GM12878 (cell line): ENCODE data around the gene SMPD3. TPM values are rescaled to one million over a fixed set of nuclear protein-coding genes. Genes with fewer than 3 reads are reported as not detected.

Source experiments
- ATAC-seq: fragments of 200-7000 bp; cut with Tn5 transposase; 3 replicates; pipeline ENCODE4 v1.9.1; 2020; ENCODE audit warnings: mild to moderate bottlenecking, moderate library complexity
- BruUV-seq: library from RNA; stranded (reverse); fragments of 400-500 nt; replicated peaks from 2 replicates; lab custom pipeline; 2021; lab: Mats Ljungman, UMichigan
- CTCF ChIA-PET: fragments of 300-600 bp; sonication (Branson Sonifier 250); formaldehyde crosslinking; extraction: SDS; loops from one replicate; lab custom pipeline; 2021; ENCODE audit warnings: inconsistent platforms; lab: Yijun Ruan, JAX
- POLR2A ChIA-PET: fragments of 350-600 bp; formaldehyde crosslinking; extraction: SDS; loops from one replicate; lab custom pipeline; 2021; ENCODE audit warnings: inconsistent platforms; lab: Charles Lee
- RAD21 ChIA-PET: fragments of 300-600 bp; sonication (Branson Sonifier 250); formaldehyde crosslinking; loops from one replicate; lab custom pipeline; 2023; ENCODE audit warnings: antibody characterized with exemption; ENCODE audit not compliant: unreplicated experiment; lab: Charles Lee
- SMC1A ChIA-PET: fragments of 300-600 bp; sonication (Branson Sonifier 250); formaldehyde crosslinking; loops from one replicate; lab custom pipeline; 2023; ENCODE audit not compliant: unreplicated experiment, uncharacterized antibody; lab: Charles Lee
- DNase-seq: peaks from one replicate; pipeline ENCODE4 v3.0.0-alpha.2; 2011; ENCODE audit warnings: low read depth, low spot score
- FAIRE-seq: peaks from 3 replicates; lab custom pipeline; 2011; peaks lifted over from hg19 to GRCh38; lab: Jason Lieb, UNC
- H2AFZ ChIP-seq: 2 replicates; pipeline ENCODE4 v1.6.0; 2011; ENCODE audit warnings: low read depth, low read length, control low read depth; ENCODE audit not compliant: control insufficient read depth
- H3K27ac ChIP-seq: 2 replicates; pipeline ENCODE4 v1.5.1; 2011; ENCODE audit warnings: control low read depth; ENCODE audit not compliant: control insufficient read depth, insufficient read depth
- H3K27me3 ChIP-seq, 2 experiments: replicated peaks in 1 of 2; 2 replicates each; pipeline versions ENCODE4 v1.6.0 to v1.6.1; 2011; ENCODE audit warnings: low read length in 1 of 2; ENCODE audit not compliant: control insufficient read depth in 2 of 2, insufficient read depth in 2 of 2
- H3K36me3 ChIP-seq, 2 experiments: 2 replicates each; pipeline ENCODE4 v1.5.1; 2011; ENCODE audit warnings: low read length in 1 of 2; ENCODE audit not compliant: control insufficient read depth in 2 of 2, insufficient read depth in 2 of 2
- H3K4me1 ChIP-seq: 2 replicates; pipeline ENCODE4 v1.6.1; 2011; ENCODE audit warnings: mild to moderate bottlenecking, low read length, moderate library complexity, mixed read lengths; ENCODE audit not compliant: control insufficient read depth, insufficient read depth
- H3K4me2 ChIP-seq: 2 replicates; pipeline ENCODE4 v1.6.0; 2011; ENCODE audit warnings: control low read depth; ENCODE audit not compliant: control insufficient read depth, insufficient read depth
- H3K4me3 ChIP-seq: fragments of 200-600 bp; sonication (generic); 2 replicates; pipeline ENCODE4 v1.5.1; 2016
- H3K79me2 ChIP-seq: 2 replicates; pipeline ENCODE4 v1.6.0; 2011; ENCODE audit warnings: low read length; ENCODE audit not compliant: control insufficient read depth, insufficient read depth
- H3K9ac ChIP-seq: 2 replicates; pipeline ENCODE4 v1.8.0; 2011; ENCODE audit warnings: low read length, control low read depth, mixed read lengths; ENCODE audit not compliant: control insufficient read depth, insufficient read depth
- H3K9me3 ChIP-seq: replicated peaks from 3 replicates; pipeline ENCODE4 v1.5.1; 2011; ENCODE audit warnings: mild to moderate bottlenecking, low read length; ENCODE audit not compliant: control insufficient read depth, insufficient read depth
- H4K20me1 ChIP-seq: 2 replicates; pipeline ENCODE4 v1.6.0; 2011; ENCODE audit not compliant: control insufficient read depth, insufficient read depth
- CHD1 ChIP-seq: IDR thresholded peaks from 2 replicates; pipeline ENCODE4 v1.6.1; 2012; ENCODE audit warnings: low read depth, low read length, improper control_type of control experiment
- EP300 ChIP-seq, 2 experiments: fragments of 150-350 bp in 1 of 2; IDR thresholded peaks; 2 replicates each; pipeline ENCODE4 v1.6.1; 2011 to 2012; ENCODE audit warnings: low read depth in 2 of 2, low read length in 2 of 2, borderline replicate concordance in 1 of 2, improper control_type of control experiment in 1 of 2, inconsistent platforms in 1 of 2; ENCODE audit not compliant: control insufficient read depth in 1 of 2
- GATAD2B ChIP-seq: fragments of 450-650 bp; conservative IDR thresholded peaks from 2 replicates; pipeline ENCODE4 v1.6.1; 2017; ENCODE audit warnings: low read depth, mild to moderate bottlenecking, moderate library complexity
- HDAC2 ChIP-seq: fragments of 200-600 bp; sonication (generic); IDR thresholded peaks from 2 replicates; pipeline ENCODE4 v1.6.1; 2017
- HDAC6 ChIP-seq: fragments of 200-600 bp; sonication (generic); IDR thresholded peaks from one replicate; pipeline ENCODE4 v1.8.0; 2017; ENCODE audit warnings: antibody characterized with exemption; ENCODE audit not compliant: unreplicated experiment
- HDGF ChIP-seq: fragments of 450-650 bp; IDR thresholded peaks from 2 replicates; pipeline ENCODE4 v1.6.1; 2016; ENCODE audit warnings: antibody characterized with exemption
- IRF4 ChIP-seq: IDR thresholded peaks from 2 replicates; pipeline ENCODE4 v1.6.1; 2011; ENCODE audit warnings: low read depth, low read length
- MEF2A ChIP-seq: IDR thresholded peaks from 2 replicates; pipeline ENCODE4 v1.6.1; 2011; ENCODE audit warnings: low read depth, mild to moderate bottlenecking, low read length, moderate library complexity; ENCODE audit not compliant: insufficient read depth
- NR2C1 ChIP-seq: fragments of 450-650 bp; IDR thresholded peaks from 2 replicates; pipeline ENCODE4 v1.6.1; 2017; ENCODE audit warnings: antibody characterized with exemption, mild to moderate bottlenecking, moderate library complexity
- RAD21 ChIP-seq: IDR thresholded peaks from 2 replicates; pipeline ENCODE4 v1.6.1; 2011; ENCODE audit warnings: mild to moderate bottlenecking, low read depth, low read length, moderate library complexity; ENCODE audit not compliant: insufficient read depth
- WGBS: methylation state at CpG from one replicate; pipeline ENCODE4 v1.1.6; 2016; ENCODE audit warnings: low lambda C conversion rate; ENCODE audit not compliant: insufficient replicate concordance, insufficient coverage; ENCODE audit errors: missing lambda C conversion rate; 5-methylcytosine and 5-hydroxymethylcytosine counted together
- in situ Hi-C: fragments of 300-500 bp; cut with MboI; formaldehyde crosslinking; loops from 9 replicates; pipeline ENCODE4 v1.14.3; 2018; ENCODE audit warnings: mixed read lengths
- intact Hi-C: fragments of 100-400 bp; cut with micrococcal nuclease; formaldehyde crosslinking; loops from one replicate; pipeline ENCODE4 v1.14.2; 2022; ENCODE audit not compliant: unreplicated experiment
- polyA plus RNA-seq, 11 experiments: library from polyadenylated mRNA; depleted of rRNA in 4 of 11; unstranded in 6 of 11; stranded (reverse) in 5 of 11; fragments of >200 nt; fragmentation: Nextera tagmentation in 4 of 11; fragmentation: Illumina TruSeq in 1 of 11; extraction: Ambion mirVana in 4 of 11; extraction: Trizol in 1 of 11; gene quantifications; 1 replicate in 1 of 11; 2 replicates in 10 of 11; pipeline versions ENCODE4 v1.2.1 to v1.2.3, GENCODE V29; 2011 to 2016; ENCODE audit warnings: inconsistent platforms in 2 of 11, missing spikeins in 2 of 11, low read depth in 1 of 11
- total RNA-seq, 4 experiments: library from RNA; depleted of rRNA in 3 of 4; stranded (reverse); fragments of >200 nt in 3 of 4; fragmentation: Illumina TruSeq in 1 of 4; extraction: Trizol in 1 of 4; gene quantifications; 2 replicates each; pipeline versions ENCODE4 v1.2.1 to v1.2.3, GENCODE V29; 2013 to 2021
- TF ChIP-seq, protein P1 (sequence below): IDR thresholded peaks from 2 replicates; pipeline ENCODE4 v1.6.1; 2012; ENCODE audit warnings: low read depth, low read length, improper control_type of control experiment
- TF ChIP-seq, protein P2 (sequence below): fragments of 450-650 bp; formaldehyde crosslinking; IDR thresholded peaks from 2 replicates; pipeline ENCODE4 v1.4.0; 2022; ENCODE audit warnings: mild to moderate bottlenecking, moderate library complexity
- TF ChIP-seq, protein P3 (sequence below): fragments of 450-650 bp; IDR thresholded peaks from 2 replicates; pipeline ENCODE4 v1.6.1; 2018; ENCODE audit warnings: borderline replicate concordance, mild to moderate bottlenecking; ENCODE audit not compliant: partially characterized antibody

The SMPD3 gene
- total and polyA plus RNA-seq, 10 of the 15 experiments (the other 5 are each of a cell fraction or from before 2014, with no cell fraction given): 0.04 to 2.0 (median 1.2) TPM

DNA sequence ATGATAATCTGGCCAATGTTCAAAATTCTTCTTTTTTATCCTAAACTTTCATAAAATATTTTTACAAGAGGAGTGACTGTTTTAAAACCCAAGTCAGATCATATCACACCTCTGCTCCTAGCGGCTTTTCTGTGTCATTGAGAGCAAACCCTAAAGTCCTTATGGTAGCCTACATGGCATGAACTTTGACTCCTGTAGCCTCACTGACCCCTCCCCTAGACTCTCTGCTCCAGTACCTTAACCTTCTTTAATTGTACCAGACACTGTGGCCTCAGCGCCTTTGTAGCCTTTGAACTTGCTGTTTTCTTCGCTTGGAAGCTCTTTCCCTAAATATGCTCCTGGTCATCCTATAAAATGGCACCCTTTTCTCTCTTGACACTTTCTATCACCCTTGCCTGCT, 7.3 kb upstream of the SMPD3 start:
- POLR2A ChIA-PET: interaction anchor here (0.7 kb wide), 2 partner anchors 80 to 315 kb away, joined by 3 to 4 read pairs; no protein-coding TSS in a partner anchor
- no peak overlapping the region for H3K27ac ChIP-seq
- H3K9me3 ChIP-seq: no peaks in the 10 kb centered on the region
- RAD21 ChIA-PET: no interaction called here
- no peak overlapping the region for H2AFZ ChIP-seq
- H3K4me3 ChIP-seq: no peak overlapping the region
- CTCF ChIA-PET: interaction anchor here (0.9 to 1.8 kb wide), 4 partner anchors 11 to 65 kb away, joined by 3 to 8 read pairs (median 3); no protein-coding TSS in a partner anchor
- 88% methylated on average over 3 of the region's 3 CpGs for WGBS
- H3K27me3 ChIP-seq: no peaks in the 10 kb centered on the region
- DNase-seq: no peak
- H3K9ac ChIP-seq: no peak overlapping the region
- no TSS peak for BruUV-seq
- H3K4me2 ChIP-seq: no peak overlapping the region
- SMC1A ChIA-PET: interaction anchor here (1.7 to 2.1 kb wide), 2 partner anchors 12 to 15 kb away, joined by 4 to 9 read pairs; no protein-coding TSS in a partner anchor
- H3K79me2 ChIP-seq: no peaks in the 10 kb centered on the region
- ATAC-seq: no peak
- intact Hi-C loops (no loop called here), in situ Hi-C loops (no loop called here)
- TF ChIP-seq HDGF: no peak
- TF ChIP-seq, protein P1, sequence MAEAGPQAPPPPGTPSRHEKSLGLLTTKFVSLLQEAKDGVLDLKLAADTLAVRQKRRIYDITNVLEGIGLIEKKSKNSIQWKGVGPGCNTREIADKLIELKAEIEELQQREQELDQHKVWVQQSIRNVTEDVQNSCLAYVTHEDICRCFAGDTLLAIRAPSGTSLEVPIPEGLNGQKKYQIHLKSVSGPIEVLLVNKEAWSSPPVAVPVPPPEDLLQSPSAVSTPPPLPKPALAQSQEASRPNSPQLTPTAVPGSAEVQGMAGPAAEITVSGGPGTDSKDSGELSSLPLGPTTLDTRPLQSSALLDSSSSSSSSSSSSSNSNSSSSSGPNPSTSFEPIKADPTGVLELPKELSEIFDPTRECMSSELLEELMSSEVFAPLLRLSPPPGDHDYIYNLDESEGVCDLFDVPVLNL: no peak
- no peak for TF ChIP-seq RAD21
- no peak for TF ChIP-seq HDAC2
- no peak for TF ChIP-seq CHD1
- TF ChIP-seq HDAC6: no peak
- no peak for TF ChIP-seq GATAD2B
- TF ChIP-seq IRF4: no peak
- TF ChIP-seq EP300 (IDR thresholded peaks at IDR 0.05; ENCODE audit: borderline replicate concordance in 1 of 2, control insufficient read depth in 1 of 2, low read depth in 2 of 2, low read length in 2 of 2): no peak
- TF ChIP-seq MEF2A: no peak
- TF ChIP-seq, protein P2, sequence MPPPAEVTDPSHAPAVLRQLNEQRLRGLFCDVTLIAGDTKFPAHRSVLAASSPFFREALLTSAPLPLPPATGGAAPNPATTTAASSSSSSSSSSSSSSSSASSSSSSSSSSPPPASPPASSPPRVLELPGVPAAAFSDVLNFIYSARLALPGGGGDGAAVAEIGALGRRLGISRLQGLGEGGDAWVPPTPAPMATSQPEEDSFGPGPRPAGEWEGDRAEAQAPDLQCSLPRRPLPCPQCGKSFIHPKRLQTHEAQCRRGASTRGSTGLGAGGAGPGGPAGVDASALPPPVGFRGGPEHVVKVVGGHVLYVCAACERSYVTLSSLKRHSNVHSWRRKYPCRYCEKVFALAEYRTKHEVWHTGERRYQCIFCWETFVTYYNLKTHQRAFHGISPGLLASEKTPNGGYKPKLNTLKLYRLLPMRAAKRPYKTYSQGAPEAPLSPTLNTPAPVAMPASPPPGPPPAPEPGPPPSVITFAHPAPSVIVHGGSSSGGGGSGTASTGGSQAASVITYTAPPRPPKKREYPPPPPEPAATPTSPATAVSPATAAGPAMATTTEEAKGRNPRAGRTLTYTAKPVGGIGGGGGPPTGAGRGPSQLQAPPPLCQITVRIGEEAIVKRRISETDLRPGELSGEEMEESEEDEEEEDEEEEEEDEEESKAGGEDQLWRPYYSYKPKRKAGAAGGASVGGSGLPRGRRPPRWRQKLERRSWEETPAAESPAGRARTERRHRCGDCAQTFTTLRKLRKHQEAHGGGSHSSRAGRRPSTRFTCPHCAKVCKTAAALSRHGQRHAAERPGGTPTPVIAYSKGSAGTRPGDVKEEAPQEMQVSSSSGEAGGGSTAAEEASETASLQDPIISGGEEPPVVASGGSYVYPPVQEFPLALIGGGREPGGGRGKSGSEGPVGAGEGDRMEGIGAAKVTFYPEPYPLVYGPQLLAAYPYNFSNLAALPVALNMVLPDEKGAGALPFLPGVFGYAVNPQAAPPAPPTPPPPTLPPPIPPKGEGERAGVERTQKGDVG (CRISPR knock-in tag): no peak
- TF ChIP-seq NR2C1: no peak
- TF ChIP-seq, protein P3, sequence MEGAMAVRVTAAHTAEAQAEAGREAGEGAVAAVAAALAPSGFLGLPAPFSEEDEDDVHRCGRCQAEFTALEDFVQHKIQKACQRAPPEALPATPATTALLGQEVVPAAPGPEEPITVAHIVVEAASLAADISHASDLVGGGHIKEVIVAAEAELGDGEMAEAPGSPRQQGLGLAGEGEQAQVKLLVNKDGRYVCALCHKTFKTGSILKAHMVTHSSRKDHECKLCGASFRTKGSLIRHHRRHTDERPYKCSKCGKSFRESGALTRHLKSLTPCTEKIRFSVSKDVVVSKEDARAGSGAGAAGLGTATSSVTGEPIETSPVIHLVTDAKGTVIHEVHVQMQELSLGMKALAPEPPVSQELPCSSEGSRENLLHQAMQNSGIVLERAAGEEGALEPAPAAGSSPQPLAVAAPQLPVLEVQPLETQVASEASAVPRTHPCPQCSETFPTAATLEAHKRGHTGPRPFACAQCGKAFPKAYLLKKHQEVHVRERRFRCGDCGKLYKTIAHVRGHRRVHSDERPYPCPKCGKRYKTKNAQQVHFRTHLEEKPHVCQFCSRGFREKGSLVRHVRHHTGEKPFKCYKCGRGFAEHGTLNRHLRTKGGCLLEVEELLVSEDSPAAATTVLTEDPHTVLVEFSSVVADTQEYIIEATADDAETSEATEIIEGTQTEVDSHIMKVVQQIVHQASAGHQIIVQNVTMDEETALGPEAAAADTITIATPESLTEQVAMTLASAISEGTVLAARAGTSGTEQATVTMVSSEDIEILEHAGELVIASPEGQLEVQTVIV: no peak
- FAIRE-seq: no peak
- no peaks in the 10 kb centered on the region for H4K20me1 ChIP-seq
- H3K4me1 ChIP-seq: no peaks in the 10 kb centered on the region
- H3K36me3 ChIP-seq: no peaks in the 10 kb centered on the region
